ENCODE measurements around the gene ZNF701.
A peak's percentile ranks its signal among the peaks of the same experiment; 100 is the strongest.
"Not testable (repeated sequence)": the region's sequence is repeated elsewhere in the genome, so short reads cannot be mapped to it uniquely, and the experiment has no call there.

Gene ZNF701

DNA sequence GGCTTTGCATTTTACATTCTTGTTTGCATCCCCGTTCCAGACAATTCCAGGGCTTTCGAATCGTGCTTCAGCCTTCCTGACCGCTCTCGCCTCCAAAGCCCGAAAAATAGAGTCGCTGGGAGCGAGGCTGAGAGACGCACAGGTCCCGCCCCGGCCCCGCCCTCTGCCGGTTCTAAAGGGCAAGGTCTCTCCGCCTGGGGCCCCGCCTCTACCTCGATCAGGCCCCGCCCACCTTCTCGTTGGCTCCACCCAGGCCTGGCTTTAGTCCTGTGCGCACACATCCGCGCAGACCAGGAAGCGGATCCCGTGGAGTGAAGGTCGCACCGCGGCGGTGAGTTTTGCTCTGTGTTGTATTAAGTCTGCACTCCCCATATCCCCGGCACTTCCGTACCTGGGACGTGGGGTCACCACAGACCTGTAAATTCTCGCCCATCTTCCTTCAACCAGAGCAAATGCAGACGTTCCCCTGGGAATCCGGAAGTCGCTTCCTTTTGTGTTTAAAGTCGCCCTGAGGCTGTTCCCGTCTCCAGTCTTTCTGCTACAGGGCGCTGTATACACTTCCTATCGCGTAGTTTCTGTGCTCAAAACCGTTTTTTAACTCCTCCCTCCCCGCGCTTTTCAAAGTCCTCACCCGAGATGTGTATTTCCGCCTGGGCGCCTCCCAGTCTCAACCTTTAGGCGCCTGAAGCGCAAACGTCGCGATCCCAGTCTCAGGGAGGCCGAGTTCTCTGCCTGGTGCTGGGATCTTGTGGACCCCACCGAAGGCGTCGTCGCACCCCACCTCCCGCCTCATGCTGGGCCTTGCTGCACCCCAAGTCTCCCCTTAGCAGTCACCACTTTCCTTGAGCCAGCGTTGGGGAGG, at the start of gene ZNF701:
Gene ZNF701 (plus strand): TSS at position 288 of the 862 bp plus-strand sequence. CDS start 3,861 bp downstream, outside the sequence.
- in situ Hi-C loops (cut with MboI; ENCODE audit: low pct_unique_long_range_greater_than_20kb, low sequenced_read_pairs) = no loop called here

DNA sequence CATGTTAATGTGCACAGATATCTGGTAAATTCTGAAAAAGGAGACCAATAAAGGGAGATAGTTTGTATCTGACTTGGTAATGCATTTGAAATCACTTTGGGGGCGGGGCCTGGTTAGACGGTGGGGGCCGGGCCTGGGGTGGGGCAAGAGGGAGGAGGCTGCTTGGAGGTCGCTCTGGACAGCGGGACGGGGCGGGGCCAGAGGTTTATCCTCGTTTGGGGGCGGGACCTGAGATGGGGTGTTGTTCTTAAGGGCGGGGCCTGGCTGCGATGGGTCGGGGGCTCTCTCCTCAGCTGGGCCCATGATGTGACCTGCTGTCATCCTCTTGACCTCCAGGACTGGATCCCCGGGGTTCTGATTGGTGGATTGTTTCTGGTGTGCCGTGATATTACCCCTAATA, 47.5 kb upstream of the ZNF701 start:
- no peak for DNase-seq
- in situ Hi-C loops (cut with MboI; ENCODE audit: low pct_unique_long_range_greater_than_20kb, low sequenced_read_pairs) = no loop called here

More for the DNA sequence above, at the start of gene ZNF701:
- no peak for DNase-seq

DNA sequence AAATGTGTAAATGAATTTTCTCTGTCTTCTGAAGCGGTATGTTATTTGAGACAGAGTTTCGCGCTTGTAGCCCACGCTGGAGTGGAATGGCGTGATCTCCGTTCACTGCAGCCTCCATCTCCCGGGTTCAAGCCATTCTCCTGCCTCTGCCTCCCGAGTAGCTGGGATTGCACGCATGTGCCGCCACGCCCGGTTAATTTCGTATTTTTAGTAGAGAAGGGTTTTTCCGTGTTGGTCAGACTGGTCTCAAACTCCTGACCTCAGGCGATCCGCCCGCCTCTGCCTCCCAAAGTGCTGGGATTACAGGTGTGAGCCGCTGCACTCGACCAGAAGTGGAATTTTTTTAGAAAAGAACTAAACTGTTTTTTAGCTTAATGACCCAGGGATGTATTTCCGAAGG, 46.0 kb upstream of the ZNF701 start:
- DNase-seq = no peak
- in situ Hi-C loops (cut with MboI; ENCODE audit: low pct_unique_long_range_greater_than_20kb, low sequenced_read_pairs) = no loop called here

DNA sequence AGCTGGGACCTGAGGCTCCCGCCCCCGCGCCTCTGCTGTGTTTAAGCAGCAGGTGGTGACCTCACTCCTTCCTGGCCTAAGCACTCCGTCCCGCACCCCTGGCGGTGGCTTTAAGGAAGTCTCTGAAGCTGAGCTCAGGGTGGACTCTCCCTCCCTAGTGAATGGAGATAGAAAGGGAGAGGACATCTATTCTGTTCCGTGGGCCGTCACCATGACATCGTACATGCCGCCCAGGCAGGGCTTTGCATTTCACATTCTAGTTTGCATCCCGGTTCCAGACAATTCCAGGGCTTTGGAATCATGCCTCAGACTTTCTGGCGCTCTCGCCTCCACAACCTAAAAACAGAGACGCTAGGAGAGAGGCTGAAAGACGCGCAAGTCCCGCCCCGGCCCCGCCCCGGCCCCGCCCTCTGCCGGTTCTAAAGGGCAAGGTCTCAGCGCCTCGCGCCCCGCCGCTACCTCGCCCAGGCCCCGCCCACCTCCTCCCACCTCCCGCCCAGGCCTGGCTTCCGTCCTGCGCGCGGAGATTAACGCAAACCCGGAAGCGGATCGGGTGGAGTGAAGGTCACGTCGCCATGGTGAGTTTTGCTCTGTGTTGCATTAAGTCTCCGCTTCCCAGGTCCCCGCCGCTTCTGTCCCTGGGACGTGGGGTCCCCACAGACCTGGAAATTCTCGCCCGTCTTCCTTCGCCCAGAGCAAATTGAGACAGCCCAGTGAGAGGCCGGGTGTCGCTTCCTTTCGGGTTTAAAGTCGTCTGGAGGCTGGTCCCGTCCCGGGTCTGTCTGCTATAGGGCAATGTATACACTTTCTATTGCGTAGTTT, 42.7 kb upstream of the ZNF701 start, which contains the start of gene ZNF808:
Gene ZNF808 (plus strand): TSS at position 535 of the 822 bp plus-strand sequence. CDS start 15,617 bp downstream, outside the sequence.
- in situ Hi-C loops (cut with MboI; ENCODE audit: low pct_unique_long_range_greater_than_20kb, low sequenced_read_pairs) = no loop called here
- DNase-seq = peak; percentile 94

DNA sequence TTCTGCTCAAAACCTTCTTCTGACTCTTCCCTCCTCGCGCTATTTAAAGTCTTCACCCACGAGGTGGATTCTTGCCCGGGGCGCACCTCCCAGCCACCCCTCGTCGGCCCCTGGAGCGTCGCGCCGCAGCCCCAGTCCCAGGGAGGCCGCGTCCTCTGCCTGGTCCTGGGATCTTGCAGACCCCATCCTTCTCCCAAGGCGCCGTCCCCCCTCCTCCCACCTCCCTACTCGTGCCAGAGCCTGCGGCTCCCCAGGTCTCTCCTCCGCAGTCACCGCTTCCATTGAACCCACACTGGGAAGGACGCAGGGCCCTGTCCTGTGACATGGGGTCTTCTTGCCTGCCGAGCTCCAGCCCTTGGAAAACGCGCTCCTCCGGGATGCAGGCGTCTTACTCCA, 42.1 kb upstream of the ZNF701 start:
- in situ Hi-C loops (cut with MboI; ENCODE audit: low pct_unique_long_range_greater_than_20kb, low sequenced_read_pairs) = no loop called here
- DNase-seq = no peak

DNA sequence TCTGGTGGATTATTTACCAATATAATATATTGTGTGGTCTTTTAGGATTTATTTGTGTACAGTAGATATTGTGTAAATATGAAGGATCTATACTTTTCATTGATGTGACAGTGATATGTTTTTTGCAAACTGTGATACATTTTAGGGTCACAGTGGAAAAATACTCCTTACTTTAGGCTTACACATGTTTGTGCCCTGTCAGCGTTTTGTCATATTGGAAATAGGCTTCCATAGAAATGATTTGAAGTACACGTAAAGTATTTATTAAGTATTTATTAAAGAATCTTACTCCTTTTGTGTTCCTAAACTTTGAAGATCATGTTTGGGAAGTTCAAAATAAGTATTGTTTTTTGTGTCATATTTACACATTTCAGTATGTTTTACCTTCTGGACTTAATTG, 37.6 kb upstream of the ZNF701 start:
- in situ Hi-C loops (cut with MboI; ENCODE audit: low pct_unique_long_range_greater_than_20kb, low sequenced_read_pairs) = no loop called here
- no peak for DNase-seq

DNA sequence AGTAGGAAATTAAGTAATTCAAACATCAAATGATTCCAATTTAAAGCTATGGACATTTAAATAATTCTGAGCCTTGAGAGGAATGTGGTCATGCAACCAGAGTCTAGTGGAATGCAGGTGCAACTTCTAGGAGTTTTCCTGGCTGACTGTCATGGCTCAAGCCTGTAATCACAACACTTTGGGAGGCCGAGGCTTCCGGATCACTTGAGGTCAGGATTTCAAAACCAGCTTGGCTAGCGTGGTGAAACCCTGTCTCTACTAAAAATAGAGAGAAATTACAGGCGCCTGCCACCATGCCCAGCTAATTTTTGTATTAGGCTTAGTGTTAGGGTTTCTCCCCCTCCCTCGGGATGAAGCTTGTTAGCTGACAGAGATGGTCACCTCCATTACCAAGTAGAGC, 36.2 kb upstream of the ZNF701 start:
- in situ Hi-C loops (cut with MboI; ENCODE audit: low pct_unique_long_range_greater_than_20kb, low sequenced_read_pairs) = no loop called here
- DNase-seq = no peak

DNA sequence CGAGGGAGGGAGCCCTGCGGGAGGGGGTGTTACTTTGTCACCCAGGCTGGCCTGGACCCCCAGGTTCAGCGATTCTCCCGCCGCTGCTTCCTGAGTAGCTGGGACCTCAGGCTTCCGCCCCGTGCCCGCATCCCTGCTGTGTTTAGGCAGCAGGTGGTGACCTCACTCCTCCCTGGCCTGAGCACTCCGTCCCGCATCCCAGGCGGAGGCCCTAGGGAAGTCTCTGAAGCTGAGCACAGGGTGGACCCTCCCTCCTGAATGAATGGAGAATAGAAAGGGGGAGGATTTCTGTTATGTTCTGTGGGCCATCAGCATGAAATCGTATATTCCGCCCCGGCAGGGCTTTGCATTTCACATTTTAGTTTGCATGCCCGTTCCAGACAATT, 34.7 kb upstream of the ZNF701 start:
- DNase-seq; in situ Hi-C loops (cut with MboI; ENCODE audit: low pct_unique_long_range_greater_than_20kb, low sequenced_read_pairs): not testable (repeated sequence)

DNA sequence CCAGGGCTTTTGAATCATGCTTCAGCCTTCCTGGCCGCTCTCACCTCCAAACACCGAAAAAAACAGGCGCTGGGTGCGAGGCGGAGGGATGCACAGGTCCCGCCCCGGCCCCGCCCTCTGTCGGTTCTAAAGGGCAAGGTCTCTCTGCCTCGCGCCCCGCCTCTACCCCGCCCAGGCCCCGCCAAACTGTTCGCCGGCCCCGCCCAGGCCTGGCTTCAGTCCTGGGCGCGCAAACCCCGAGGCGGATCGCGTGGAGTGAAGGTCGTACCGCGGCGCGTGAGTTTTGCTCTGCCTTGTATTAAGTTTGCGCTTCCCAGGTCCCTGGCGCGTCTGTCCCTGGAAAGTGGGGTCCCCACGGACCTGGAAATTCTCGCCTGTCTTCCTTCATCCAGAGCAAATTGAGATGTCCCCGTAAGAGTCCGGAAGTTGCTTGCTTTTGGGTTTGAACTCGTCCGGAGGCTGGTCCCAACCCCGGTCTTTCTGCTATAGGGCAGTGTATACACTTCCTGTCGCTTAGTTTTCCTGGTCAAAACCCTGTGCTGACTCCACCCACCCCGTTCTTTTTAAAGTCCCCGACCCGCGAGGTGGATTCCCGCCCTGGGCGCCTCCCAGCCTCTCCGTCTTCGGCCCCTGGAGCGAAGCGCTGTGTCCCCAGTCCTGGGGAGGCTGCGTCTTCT, 34.2 kb upstream of the ZNF701 start:
- DNase-seq = no peak
- in situ Hi-C loops (cut with MboI; ENCODE audit: low pct_unique_long_range_greater_than_20kb, low sequenced_read_pairs) = no loop called here

DNA sequence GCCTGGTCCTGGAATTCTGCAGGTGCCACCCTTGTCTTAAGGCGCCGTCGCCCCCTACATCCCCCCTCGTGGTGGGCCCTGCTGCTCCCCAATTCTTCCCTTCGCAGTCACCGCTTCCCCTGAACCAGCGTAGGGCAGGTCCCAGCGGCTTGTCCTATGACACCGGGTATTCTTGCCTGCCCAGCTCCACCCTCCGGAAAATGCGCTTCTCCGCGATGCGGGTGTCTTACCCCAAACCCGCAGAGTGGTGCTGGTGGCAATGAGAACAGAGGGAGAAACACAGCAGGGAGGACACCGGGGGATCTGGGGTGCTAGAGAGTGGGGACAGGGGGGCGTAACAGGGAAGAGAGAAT, 33.7 kb upstream of the ZNF701 start:
- in situ Hi-C loops (cut with MboI; ENCODE audit: low pct_unique_long_range_greater_than_20kb, low sequenced_read_pairs) = no loop called here
- no peak for DNase-seq

DNA sequence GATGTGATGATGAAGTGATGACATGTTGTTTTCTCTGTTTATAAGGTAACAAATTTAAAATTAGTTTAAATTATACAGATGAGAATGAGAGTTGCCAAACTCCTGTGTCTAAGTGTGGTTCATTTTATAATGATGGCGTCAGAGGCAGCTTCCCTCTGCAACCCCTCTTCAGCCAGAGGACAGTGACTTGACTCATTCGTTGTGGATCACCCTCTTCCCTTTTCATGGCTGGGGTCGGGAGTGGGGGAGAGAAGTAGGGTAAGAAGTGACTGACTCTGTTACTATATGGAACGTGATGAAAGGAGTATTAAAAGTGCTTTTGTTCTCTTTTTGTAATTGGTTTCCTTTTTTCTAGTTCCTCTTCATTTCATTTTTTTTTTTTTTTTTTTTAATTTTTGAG, 31.3 kb upstream of the ZNF701 start:
- in situ Hi-C loops (cut with MboI; ENCODE audit: low pct_unique_long_range_greater_than_20kb, low sequenced_read_pairs); DNase-seq: not testable (repeated sequence)

DNA sequence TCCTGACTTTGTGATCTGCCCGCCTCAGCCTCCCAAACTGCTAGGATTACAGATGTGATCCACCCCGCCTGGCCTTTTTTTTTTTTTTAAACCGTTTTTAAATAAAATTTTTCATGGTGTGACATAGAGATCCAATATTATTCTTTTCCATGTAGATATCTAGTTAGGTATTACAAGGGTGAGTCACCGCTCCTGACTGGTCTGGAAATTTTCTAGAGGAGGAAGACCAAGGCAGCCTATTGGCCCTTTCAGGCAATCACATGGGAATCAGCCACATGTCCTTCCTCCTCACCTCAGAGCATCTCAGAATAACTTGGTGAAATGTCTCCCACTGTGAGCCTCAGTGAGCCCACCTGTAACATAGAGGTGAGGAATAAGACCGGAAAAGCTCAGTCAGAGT, 28.9 kb upstream of the ZNF701 start:
- DNase-seq; in situ Hi-C loops (cut with MboI; ENCODE audit: low pct_unique_long_range_greater_than_20kb, low sequenced_read_pairs): not testable (repeated sequence)

DNA sequence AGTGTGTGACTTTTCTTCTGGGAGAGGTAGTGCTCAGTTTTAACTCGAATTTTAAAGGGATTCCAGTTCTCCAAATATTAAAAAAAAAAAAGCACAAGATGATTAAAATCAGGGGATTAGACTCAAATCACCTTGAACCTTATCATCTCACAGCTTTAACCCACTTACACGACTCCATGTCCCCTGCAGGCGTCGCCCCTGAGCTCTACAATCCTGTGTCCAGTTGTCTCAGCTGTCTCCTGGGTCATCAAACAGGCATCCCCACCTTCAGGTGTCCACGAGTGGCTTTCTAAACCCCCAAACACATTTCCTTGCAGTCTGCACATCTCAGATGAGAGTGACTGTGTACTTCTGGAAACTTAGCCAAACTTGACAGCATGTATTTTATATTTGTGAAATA, 28.5 kb upstream of the ZNF701 start:
- in situ Hi-C loops (cut with MboI; ENCODE audit: low pct_unique_long_range_greater_than_20kb, low sequenced_read_pairs) = no loop called here

DNA sequence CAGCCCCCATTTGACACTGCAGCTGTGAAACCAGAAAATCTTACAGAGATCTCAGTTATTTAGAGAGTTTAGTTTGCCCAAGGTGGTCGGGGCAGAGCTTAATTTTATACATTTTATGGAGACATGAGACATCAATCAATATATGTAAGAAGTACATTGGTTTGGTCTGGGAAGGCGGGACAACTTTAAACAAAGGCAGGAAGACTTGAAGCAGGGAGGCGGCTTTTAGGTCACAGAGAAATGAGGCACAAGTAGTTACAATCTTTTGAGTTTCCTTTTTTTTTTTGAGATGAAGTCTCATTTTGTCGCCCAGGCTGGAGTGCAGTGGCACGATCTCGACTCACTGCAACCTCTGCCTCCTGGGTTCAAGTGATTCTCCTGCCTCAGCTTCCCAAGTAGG, 27.5 kb upstream of the ZNF701 start:
- in situ Hi-C loops (cut with MboI; ENCODE audit: low pct_unique_long_range_greater_than_20kb, low sequenced_read_pairs); DNase-seq: not testable (repeated sequence)

More for the DNA sequence above, 28.5 kb upstream of the ZNF701 start:
- no peak for DNase-seq

DNA sequence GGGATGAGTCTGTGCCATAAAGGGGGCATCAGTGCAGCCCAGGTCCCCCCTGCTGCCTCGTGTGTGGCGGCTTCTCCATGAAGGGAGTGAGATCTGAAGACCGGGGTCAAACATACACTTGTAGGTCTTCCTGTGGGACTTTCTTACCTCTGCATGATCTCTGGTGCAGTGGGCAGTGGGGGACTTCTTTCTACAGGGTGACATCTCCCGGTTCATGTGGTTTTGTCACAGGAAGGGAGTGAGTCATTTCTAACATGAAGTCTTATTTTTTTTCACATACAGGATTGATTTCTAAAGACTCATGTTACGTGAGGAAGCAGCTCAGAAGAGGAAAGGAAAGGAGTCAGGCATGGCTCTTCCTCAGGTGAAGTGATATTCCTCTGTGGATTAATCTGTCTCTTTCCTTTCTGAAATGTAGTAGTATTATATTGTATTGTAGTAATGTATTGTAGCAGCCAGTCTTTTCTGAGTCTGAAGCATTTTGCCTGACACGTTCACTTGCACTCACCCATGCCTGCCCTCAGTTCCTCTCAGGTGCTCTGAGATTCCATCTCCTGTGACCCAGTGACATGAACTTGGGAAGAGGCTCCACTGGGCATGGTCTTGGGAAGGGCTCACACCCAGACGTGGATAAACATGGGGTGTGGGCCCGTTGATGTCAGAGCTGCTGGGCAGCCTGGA, 27.0 kb upstream of the ZNF701 start:
- in situ Hi-C loops (cut with MboI; ENCODE audit: low pct_unique_long_range_greater_than_20kb, low sequenced_read_pairs) = no loop called here
- DNase-seq = peak; percentile 19

DNA sequence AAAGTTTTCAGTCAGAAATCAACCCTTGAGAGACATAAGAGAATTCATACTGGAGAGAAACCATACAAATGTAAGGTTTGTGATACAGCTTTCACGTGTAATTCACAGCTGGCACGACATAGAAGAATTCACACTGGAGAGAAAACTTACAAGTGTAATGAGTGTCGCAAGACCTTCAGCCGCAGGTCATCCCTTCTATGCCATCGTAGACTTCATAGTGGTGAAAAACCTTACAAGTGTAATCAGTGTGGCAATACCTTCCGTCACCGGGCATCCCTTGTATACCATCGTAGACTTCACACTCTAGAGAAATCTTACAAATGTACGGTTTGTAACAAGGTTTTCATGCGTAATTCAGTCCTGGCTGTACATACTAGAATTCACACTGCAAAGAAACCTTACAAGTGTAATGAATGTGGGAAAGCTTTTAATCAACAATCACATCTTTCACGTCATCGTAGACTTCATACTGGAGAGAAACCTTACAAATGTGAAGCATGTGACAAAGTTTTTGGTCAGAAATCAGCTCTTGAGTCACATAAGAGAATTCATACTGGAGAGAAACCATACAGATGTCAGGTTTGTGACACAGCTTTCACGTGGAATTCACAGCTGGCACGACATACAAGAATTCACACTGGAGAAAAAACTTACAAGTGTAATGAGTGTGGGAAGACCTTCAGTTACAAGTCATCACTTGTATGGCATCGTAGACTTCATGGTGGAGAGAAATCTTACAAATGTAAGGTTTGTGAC, 15.7 kb upstream of the ZNF701 start:
- DNase-seq = no peak
- in situ Hi-C loops (cut with MboI; ENCODE audit: low pct_unique_long_range_greater_than_20kb, low sequenced_read_pairs) = no loop called here

DNA sequence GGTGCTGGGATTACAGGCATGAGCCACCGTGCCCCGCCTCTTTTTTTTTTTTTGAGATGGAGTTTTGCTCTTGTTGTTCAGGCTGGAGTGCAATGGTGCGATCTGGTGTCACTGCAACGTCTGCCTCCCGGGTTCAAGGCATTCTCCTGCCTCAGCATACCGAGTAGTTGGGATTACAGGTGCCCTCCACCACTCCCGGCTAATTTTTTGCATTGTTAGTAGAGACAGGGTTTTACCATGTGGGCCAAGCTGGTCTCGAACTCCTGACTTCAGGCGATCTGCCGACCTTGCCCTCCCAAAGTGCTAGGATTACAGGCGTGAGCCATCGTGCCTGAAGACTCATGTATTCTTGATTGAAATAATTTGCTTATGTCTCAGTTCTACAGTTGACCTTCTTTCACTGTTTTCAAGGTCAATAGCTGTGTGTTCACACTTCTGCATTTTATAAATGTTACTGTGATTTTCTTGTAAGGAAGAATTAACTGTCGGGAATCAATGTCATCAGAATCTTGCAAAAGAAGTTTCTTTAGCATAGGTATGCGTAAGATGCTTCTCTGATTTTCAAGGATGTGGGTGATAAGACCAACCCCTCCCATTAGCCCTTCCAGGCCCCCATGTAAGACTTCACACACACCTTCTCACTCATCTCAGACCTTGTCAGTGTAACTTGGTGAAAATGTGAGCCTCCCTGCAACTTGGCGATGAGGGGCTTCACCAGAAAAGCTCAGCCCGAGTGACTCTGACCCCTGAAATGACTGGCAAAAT, 12.7 kb upstream of the ZNF701 start:
- no peak for DNase-seq
- in situ Hi-C loops (cut with MboI; ENCODE audit: low pct_unique_long_range_greater_than_20kb, low sequenced_read_pairs) = no loop called here

Measured in KBM-7 (cell line).